GM19395 (cell line): Measurements from ENCODE around the gene PTX4.
A peak's percentile ranks its signal among the peaks of the same experiment; 100 is the strongest.
"Not testable (repeated sequence)": the region's sequence is repeated elsewhere in the genome, so short reads cannot be mapped to it uniquely, and the experiment has no call there.

Experiments
- ATAC-seq: cut with Tn5 transposase; IDR thresholded peaks from one replicate; pipeline ENCODE4 v1.9.1; 2021; ENCODE audit warnings: mild to moderate bottlenecking, moderate library complexity; ENCODE audit not compliant: unreplicated experiment

Gene PTX4

GRCh38 chr16:1487395-1488053 lies 1.2 kb downstream of the PTX4 start:
- no peak for ATAC-seq

GRCh38 chr16:1486551-1487390 lies 2.0 kb downstream of the PTX4 start:
- ATAC-seq, result no peak

DNA sequence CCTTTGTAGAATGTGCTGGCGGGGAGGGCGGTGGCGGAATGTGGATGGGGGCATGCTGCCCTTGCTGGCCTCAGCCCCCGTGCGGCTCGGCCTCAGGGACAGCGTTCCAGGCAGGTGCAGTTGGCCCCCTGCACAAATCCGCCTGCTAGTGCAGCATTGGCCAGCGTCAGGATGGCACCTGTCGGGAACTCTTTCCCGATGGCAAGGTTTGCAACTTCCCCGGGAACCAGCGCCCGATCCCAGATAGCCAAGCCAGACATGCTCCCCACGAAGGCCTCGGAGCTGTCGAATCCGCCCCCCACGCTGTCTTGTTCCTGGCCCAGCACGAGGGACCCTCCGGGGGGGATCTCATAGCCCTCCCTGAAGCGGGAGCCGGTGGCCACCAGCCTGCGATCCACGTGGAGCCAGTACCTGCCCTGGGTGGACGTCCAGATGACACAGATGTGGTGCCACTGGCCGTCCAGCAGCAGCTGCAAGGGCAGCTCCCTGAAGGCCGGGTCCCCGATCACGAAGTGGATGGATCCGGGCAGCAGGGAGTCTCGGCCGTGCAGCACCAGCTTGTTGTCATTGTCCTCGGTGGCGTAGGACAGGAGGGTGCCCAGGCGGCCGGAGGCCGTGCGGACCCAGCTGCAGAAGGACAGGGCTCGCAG lies 2.8 kb downstream of the PTX4 start:
- ATAC-seq, result no peak

DNA sequence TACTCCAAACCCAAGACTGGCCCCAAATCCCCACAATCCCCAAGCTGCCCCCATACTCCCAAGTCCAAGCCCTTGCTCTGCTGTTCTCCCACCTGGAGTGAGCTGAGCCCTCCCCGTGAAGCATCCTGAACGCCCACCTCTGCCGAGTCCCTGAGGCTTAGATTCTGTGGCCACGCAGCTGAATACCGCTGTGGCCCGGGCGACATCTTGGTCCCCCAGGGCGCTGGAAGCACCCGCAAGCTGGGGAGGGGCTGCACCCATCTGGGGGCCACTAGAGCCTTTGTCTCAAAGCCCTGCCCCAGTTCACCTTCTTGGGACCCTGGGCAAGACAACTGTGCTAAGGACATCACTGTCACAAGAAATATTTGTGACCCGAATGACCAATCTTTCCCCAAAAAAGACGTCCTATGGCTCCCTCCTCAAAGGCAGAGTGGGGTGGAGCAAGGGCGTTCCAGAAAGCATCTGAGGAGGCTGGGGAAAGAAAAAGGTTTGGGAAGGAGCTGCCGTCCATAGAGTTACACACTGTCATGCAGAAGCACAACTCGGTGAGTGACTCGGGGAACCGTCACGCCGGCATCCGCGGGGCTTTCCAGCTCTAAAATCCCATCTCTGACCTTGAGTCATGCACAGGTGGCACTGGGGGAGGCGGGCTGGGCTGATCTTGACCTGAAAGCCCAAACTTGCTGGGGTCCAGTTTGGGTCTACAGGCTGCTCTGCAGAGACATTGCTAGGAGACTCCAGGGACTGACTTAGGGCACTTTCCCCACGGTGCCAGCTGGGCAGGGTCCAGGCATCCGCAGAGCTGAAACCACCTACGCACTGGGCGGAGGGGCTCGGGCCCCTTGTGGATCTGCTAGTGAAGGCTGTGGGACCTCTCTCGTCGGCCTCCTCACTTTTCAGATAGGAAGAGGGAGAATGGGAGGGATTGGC lies 6.6 kb downstream of the PTX4 start:
- no peak for ATAC-seq

DNA sequence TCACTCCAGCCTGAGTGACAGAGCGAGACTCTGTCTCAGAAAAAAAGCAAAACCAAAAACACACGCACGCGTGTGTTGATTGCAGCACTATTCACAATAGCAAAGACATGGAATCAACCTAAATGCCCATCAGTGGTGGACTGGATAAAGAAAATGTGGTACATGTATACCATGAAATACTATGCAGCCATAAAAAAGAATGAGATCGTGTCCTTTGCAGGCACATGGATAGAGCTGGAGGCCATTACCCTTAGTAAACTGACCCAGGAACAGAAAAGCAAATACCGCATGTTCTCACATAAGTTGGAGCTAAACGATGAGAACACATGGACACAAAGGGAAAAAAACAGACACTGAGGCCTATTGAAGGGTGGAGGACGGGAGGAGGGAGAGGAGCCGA lies 9.8 kb downstream of the PTX4 start:
- ATAC-seq, result not testable (repeated sequence)

GRCh38 chr16:1477033-1477432 lies 11.7 kb downstream of the PTX4 start:
- no peak for ATAC-seq

- no peak for ATAC-seq
These were observed 13.1 kb downstream of the PTX4 start for GRCh38 chr16:1475552-1476114.

DNA sequence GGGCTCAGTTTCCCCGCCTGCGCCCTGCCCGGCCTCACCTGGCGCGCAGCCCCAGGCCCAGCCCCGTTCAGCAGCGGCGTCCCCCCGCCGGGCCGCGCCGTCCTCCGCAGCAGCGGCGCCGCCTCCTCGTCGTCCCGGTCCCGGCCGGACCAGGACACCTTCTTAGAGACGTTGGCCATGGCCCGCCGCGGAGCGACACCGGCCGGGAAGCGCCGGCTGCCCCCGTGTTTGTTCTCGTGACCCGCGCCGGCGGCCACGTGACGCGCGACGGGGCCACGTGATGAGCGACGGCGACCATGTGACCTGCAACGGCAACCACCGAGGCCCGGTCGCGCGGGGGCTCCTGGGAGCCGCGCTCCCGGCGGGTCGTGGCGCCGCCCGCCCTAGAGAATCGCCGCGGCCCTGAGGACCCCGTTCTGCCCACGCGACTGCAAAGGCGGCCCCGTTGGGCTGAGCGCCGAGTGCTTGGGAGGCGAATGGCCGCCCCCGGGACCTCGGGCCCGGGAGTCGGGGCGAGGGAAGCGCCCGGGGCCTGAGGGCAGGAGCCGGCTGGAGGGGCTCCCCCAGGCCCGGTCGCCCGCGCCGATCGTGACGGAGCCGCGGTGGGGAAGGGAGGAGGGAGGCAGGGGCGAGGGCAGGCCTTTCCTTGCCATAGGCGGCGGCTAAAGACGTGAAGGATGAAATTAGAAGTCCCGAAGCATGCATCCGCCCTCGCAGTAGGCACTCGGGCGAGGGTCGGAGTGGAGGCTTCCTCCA lies 13.8 kb downstream of the PTX4 start, which contains the start of gene CLCN7:
Gene CLCN7 (minus strand): TSS at position 233 of the 756 bp plus-strand sequence. CDS start 54 bp downstream, at position 179.
- ATAC-seq, result peak; percentile 71

DNA sequence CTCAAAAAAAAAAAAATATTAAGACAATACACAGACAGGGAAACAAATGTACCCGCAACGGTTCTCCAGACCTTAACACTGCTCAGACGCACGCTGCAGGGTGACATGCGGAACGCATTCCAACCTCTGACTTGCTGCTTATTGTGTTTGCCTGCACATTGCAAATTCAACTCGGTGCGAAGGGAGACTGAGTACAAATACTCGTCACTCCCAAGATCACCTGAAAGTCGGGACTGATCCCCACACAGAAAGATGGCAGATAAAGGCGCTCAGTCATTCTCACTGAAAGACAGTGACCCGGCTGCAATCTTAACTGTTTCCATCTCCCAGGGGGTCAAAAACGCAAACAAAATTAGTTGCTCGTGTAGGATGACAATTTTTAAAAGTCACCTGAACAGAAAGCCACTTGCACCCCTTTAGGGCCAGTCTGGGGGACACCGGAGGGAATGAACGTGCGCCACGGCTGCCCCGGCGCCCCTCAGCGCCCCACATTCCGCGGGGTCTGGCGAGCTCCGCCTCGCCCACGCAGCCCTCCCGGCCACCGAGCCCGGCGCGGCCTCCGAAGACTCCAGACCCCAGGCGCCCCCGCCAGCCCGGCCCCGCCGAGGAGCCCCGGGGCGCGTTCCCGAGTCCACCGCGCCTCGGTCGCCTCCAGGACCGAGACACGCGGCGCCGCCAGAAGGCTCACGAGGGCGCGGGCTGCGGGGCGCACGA lies 14.5 kb downstream of the PTX4 start:
- peak; percentile 20 for ATAC-seq

GRCh38 chr16:1472974-1473373 lies 15.8 kb downstream of the PTX4 start:
- no peak for ATAC-seq

GRCh38 chr16:1471569-1472194 lies 17.1 kb downstream of the PTX4 start:
- ATAC-seq, result no peak

GRCh38 chr16:1470481-1471251 lies 18.1 kb downstream of the PTX4 start:
- no peak for ATAC-seq

DNA sequence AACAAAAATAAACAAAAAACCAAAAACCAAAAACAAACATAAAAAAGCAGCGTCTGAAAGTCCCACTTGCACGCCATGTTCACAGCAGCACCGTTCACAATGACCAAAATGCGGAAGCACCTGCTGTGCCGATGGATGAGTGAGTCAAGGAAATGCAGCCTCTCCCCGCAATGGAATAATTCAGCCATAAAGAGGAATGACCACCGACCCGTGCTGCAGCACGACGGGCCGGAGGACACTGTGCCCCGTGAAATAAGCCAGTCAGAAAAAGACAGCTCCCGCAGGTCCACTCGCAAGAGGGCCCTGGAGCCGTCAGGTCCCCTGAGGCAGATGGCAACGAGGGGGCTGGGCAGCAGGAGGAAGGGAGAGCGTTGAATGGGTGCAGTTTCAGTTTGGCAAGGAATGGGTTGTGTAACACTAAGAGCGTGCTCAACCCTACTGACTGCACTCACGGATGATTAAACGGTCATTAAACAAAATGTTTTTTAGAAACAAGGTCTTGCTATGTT lies 19.0 kb downstream of the PTX4 start:
- ATAC-seq, result no peak

DNA sequence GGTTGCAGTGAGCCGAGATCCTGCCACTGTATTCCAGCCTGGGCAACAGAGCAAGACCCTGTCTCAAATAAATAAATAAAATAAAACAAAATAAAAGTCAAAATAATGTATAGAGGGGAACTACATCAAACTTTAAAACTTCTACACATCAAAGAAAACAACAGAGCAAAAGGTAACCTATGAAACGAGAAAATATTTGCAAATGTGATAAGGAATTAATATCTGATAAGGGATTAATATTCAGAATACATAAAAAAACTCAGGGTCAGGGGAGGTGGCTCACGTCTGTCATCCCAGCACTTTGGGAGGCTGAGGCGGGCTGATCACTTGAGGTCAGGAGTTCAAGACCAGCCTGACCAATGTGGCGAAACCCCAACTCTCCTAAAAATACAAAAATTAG lies 19.6 kb downstream of the PTX4 start:
- not testable (repeated sequence) for ATAC-seq

DNA sequence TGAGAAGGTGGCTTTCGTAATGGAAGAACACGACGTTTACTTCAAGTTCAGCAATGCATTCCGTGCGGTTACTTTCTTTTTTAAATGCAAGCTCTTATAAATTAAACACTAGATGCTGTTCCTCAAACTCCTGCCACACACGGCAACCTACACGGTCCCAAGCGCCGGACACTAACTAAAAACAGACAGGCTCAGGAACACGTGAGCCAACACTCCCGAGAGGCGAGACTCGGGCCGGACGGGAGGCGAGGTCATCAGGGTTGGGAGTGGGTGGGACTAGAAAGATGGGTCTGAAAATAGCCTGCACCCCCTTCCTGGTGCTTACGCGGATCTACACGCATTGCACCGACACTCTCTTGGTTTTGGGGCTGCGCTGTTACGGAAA lies 20.3 kb downstream of the PTX4 start:
- no peak for ATAC-seq

GRCh38 chr16:1466968-1467521 lies 21.7 kb downstream of the PTX4 start:
- ATAC-seq, result no peak

DNA sequence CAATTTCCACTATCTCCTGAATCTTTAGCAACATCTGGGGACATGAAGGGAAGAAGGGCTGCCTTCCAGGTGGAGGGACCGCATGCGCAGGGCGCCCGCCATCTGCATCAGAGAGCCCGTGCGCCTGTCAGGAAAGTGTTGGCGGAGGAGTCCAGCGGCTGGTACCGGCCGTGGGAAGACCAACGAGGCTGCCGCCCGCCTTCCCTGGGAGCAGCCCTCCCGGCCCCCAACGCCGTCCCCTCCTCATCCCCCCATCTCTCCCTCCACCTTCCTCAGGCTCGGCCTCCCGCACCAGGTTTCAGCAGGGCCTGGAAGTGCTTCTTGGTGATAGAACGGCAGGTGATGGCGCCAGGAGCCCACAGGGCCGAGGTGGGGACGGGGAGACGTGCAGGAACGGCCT lies 22.7 kb downstream of the PTX4 start:
- no peak for ATAC-seq
